ENCODE data around the gene PTPRD. TPM values are rescaled to one million over a fixed set of nuclear protein-coding genes. Genes with fewer than 3 reads are reported as not detected.

The PTPRD gene
- total RNA-seq, 4 donors from 2014 or later: 19.6 to 78.9 (median 45.6) TPM

GRCh38 chr9:8838136-8838535 is 1774.7 kb downstream of the PTPRD start:
- TF ChIP-seq POLR2A (IDR thresholded peaks at IDR 0.05): no peak
- TF ChIP-seq, protein P1, sequence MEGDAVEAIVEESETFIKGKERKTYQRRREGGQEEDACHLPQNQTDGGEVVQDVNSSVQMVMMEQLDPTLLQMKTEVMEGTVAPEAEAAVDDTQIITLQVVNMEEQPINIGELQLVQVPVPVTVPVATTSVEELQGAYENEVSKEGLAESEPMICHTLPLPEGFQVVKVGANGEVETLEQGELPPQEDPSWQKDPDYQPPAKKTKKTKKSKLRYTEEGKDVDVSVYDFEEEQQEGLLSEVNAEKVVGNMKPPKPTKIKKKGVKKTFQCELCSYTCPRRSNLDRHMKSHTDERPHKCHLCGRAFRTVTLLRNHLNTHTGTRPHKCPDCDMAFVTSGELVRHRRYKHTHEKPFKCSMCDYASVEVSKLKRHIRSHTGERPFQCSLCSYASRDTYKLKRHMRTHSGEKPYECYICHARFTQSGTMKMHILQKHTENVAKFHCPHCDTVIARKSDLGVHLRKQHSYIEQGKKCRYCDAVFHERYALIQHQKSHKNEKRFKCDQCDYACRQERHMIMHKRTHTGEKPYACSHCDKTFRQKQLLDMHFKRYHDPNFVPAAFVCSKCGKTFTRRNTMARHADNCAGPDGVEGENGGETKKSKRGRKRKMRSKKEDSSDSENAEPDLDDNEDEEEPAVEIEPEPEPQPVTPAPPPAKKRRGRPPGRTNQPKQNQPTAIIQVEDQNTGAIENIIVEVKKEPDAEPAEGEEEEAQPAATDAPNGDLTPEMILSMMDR (IDR thresholded peaks at IDR 0.05): no peak
- Histone ChIP-seq H3K4me1 (peaks cover 3 to 14% of the 10 kb centered on the region in 2 donors), H3K9me3 (no peaks in the 10 kb centered on the region), H3K36me3 (no peaks in the 10 kb centered on the region), H3K4me3 (replicated peaks in 1 of 3) (no peak overlapping the region), H3K27ac (no peak overlapping the region), H3K27me3 (no peaks in the 10 kb centered on the region)
- DNase-seq: no peak
- intact Hi-C loops (cut with DNase I): no loop called here
- 88 to 93% methylated on average over 3 of the region's 3 CpGs for WGBS, 2 donors

GRCh38 chr9:8835291-8835690 is 1777.5 kb downstream of the PTPRD start:
- H3K4me1 ChIP-seq: peaks cover 3 to 14% of the 10 kb centered on the region in 2 donors
- DNase-seq: no peak
- no peak overlapping the region for H3K4me3 ChIP-seq (replicated peaks in 1 of 3)
- peak overlapping the region in 1 of 3 donors; percentile 16 for H3K27ac ChIP-seq
- no peaks in the 10 kb centered on the region for H3K27me3 ChIP-seq
- H3K36me3 ChIP-seq: no peaks in the 10 kb centered on the region
- WGBS, 2 donors: 92 to 96% methylated on average over 3 of the region's 3 CpGs
- no peaks in the 10 kb centered on the region for H3K9me3 ChIP-seq
- TF ChIP-seq POLR2A (IDR thresholded peaks at IDR 0.05): no peak
- TF ChIP-seq, protein P1 (IDR thresholded peaks at IDR 0.05): no peak
- intact Hi-C loops (cut with DNase I): no loop called here

GRCh38 chr9:8832955-8833354 is 1779.8 kb downstream of the PTPRD start:
- Histone ChIP-seq H3K36me3 (no peaks in the 10 kb centered on the region), H3K4me1 (peaks cover 3 to 14% of the 10 kb centered on the region in 2 donors), H3K27me3 (no peaks in the 10 kb centered on the region), H3K27ac (no peak overlapping the region), H3K4me3 (replicated peaks in 1 of 3) (no peak overlapping the region), H3K9me3 (no peaks in the 10 kb centered on the region)
- no peak for DNase-seq
- 70 to 73% methylated on average over 1 of the region's 1 CpG for WGBS, 2 donors
- TF ChIP-seq, protein P1 (IDR thresholded peaks at IDR 0.05): no peak
- TF ChIP-seq POLR2A (IDR thresholded peaks at IDR 0.05): no peak
- intact Hi-C loops (cut with DNase I): no loop called here

GRCh38 chr9:8832386-8832785 is 1780.4 kb downstream of the PTPRD start:
- 51 to 65% methylated on average over 1 of the region's 1 CpG for WGBS, 2 donors
- TF ChIP-seq POLR2A (IDR thresholded peaks at IDR 0.05): no peak
- TF ChIP-seq, protein P1 (IDR thresholded peaks at IDR 0.05): no peak
- no peak for DNase-seq
- intact Hi-C loops (cut with DNase I): no loop called here
- H3K36me3 ChIP-seq: no peaks in the 10 kb centered on the region
- no peaks in the 10 kb centered on the region for H3K9me3 ChIP-seq
- H3K27ac ChIP-seq: no peak overlapping the region
- H3K4me3 ChIP-seq (replicated peaks in 1 of 3): no peak overlapping the region
- peaks cover 2 to 14% of the 10 kb centered on the region in 2 donors for H3K4me1 ChIP-seq
- H3K27me3 ChIP-seq: no peaks in the 10 kb centered on the region

GRCh38 chr9:8831568-8831967 is 1781.2 kb downstream of the PTPRD start:
- Histone ChIP-seq H3K27me3 (no peaks in the 10 kb centered on the region), H3K36me3 (no peaks in the 10 kb centered on the region), H3K9me3 (no peaks in the 10 kb centered on the region), H3K4me1 (peaks cover 0 to 14% of the 10 kb centered on the region in 2 donors), H3K27ac (no peak overlapping the region), H3K4me3 (replicated peaks in 1 of 3) (no peak overlapping the region)
- WGBS, 2 donors: 78 to 80% methylated on average over 2 of the region's 2 CpGs
- DNase-seq: no peak
- TF ChIP-seq POLR2A (IDR thresholded peaks at IDR 0.05): no peak
- TF ChIP-seq, protein P1 (IDR thresholded peaks at IDR 0.05): no peak
- intact Hi-C loops (cut with DNase I): no loop called here

All from thyroid gland (tissue), 4 donors.